ENCODE measurements around the gene HEPACAM.

DNA sequence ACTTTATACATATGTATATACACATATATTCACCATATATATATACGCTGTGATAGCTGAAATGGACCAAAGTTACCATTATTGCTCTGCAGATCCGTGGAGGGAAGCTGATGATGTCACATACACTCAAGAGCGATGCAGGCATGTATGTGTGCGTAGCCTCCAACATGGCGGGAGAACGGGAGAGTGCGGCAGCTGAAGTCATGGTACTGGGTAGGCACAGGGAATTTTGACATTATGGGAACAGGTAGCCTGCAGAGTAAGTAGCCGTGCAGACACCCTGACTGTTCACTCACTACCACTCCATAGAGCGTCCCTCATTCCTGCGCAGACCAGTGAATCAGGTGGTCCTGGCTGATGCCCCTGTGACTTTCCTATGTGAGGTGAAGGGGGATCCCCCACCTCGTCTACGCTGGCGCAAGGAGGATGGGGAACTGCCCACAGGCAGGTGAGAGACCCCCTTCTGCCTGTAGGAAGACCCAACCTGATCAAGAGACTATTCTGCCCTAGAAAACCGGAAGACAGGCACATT, 65.9 kb downstream of the HEPACAM start:
- no peak for TF ChIP-seq EZH2phosphoT487 (IDR thresholded peaks at IDR 0.05; ENCODE audit: borderline replicate concordance, low read length)
- TF ChIP-seq, protein P1, sequence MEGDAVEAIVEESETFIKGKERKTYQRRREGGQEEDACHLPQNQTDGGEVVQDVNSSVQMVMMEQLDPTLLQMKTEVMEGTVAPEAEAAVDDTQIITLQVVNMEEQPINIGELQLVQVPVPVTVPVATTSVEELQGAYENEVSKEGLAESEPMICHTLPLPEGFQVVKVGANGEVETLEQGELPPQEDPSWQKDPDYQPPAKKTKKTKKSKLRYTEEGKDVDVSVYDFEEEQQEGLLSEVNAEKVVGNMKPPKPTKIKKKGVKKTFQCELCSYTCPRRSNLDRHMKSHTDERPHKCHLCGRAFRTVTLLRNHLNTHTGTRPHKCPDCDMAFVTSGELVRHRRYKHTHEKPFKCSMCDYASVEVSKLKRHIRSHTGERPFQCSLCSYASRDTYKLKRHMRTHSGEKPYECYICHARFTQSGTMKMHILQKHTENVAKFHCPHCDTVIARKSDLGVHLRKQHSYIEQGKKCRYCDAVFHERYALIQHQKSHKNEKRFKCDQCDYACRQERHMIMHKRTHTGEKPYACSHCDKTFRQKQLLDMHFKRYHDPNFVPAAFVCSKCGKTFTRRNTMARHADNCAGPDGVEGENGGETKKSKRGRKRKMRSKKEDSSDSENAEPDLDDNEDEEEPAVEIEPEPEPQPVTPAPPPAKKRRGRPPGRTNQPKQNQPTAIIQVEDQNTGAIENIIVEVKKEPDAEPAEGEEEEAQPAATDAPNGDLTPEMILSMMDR (IDR thresholded peaks at IDR 0.05; ENCODE audit: low read depth, low read length, poor library complexity, severe bottlenecking) = no peak
